ENCODE measurements around the gene GPR34. TPM values are rescaled to one million over a fixed set of nuclear protein-coding genes. Genes with fewer than 3 reads are reported as not detected.

GPR34 gene
- total RNA-seq, 1 donor from 2014 or later = 28.0 TPM

DNA sequence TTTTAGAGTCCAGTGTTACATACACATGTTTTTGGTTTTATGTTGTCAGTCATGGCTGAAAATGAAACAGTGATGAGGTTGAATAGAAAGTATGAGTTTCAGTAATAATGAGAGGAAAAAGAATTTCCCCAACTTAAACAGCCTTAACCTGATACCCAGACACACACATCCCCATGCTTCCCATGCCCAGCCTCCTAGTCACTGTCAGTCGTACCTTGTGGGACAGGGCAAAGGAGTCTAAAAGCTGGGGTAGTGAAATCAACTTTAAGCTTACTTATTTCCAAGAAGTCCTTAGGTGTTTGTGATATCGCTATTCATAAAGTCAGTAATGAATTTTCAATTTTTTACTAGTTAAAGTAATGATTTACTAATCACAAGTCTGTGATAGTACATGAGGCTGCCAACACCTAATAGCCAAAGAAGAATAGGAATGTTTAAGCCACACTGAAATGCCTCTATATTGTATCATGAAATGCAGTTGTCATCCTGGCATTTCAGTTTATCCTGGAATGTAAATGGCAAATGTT lies 24.3 kb upstream of the GPR34 start:
- no peak for DNase-seq
- no peaks in the 10 kb centered on the region for H3K9me3 ChIP-seq
- TF ChIP-seq, protein P1, sequence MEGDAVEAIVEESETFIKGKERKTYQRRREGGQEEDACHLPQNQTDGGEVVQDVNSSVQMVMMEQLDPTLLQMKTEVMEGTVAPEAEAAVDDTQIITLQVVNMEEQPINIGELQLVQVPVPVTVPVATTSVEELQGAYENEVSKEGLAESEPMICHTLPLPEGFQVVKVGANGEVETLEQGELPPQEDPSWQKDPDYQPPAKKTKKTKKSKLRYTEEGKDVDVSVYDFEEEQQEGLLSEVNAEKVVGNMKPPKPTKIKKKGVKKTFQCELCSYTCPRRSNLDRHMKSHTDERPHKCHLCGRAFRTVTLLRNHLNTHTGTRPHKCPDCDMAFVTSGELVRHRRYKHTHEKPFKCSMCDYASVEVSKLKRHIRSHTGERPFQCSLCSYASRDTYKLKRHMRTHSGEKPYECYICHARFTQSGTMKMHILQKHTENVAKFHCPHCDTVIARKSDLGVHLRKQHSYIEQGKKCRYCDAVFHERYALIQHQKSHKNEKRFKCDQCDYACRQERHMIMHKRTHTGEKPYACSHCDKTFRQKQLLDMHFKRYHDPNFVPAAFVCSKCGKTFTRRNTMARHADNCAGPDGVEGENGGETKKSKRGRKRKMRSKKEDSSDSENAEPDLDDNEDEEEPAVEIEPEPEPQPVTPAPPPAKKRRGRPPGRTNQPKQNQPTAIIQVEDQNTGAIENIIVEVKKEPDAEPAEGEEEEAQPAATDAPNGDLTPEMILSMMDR (IDR thresholded peaks at IDR 0.05) = no peak
- H3K36me3 ChIP-seq = no peaks in the 10 kb centered on the region
- no peak overlapping the region for H3K27ac ChIP-seq
- intact Hi-C loops (cut with DNase I) = no loop called here
- no peaks in the 10 kb centered on the region for H3K4me1 ChIP-seq
- ATAC-seq = no peak
- no peaks in the 10 kb centered on the region for H3K27me3 ChIP-seq
- no peak overlapping the region for H3K4me3 ChIP-seq

DNA sequence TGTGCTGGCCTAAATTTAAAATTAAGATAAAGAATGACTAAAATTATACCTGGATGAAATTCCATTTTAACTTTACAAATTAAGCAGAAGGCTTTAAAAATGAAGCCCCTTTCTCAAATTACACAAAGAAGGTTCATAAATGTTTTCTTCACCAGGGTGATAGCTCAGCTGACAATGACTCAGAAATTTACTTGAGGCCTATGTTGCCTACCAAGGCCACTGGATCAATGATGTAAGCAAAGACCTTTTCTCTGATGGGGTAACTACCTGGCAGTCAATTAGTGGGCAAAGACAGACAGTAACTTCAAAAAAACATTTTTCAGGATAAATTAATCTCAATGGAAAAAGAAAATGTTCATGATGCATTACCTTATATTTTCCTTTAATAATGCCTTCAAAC lies 23.9 kb upstream of the GPR34 start:
- ATAC-seq = no peak
- Histone ChIP-seq H3K4me3 (no peak overlapping the region), H3K36me3 (no peaks in the 10 kb centered on the region), H3K9me3 (no peaks in the 10 kb centered on the region), H3K4me1 (no peaks in the 10 kb centered on the region), H3K27me3 (no peaks in the 10 kb centered on the region), H3K27ac (no peak overlapping the region)
- intact Hi-C loops (cut with DNase I) = no loop called here
- no peak for DNase-seq
- TF ChIP-seq, protein P1 (IDR thresholded peaks at IDR 0.05) = no peak

DNA sequence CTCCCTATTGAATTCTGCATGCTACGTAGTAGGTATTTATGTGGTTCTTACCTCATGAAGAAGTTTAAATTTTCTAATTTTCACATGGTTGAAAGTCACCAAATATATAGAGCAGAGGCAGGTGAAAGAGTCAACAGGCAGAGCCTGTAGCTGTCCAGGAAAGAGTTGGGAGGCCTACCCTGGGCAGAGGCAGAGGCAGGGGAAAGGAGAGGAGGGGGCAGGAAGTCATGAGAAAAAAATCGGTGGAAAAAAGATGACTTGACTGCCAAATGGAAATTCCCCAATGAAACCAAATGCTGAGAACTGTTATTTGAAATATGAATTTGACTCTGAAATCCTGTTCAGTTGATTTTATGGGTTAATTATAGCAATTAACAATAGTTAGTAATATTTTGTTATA lies 23.1 kb upstream of the GPR34 start:
- Histone ChIP-seq H3K4me3 (no peak overlapping the region), H3K27ac (no peak overlapping the region), H3K27me3 (no peaks in the 10 kb centered on the region), H3K4me1 (no peaks in the 10 kb centered on the region), H3K9me3 (no peaks in the 10 kb centered on the region), H3K36me3 (no peaks in the 10 kb centered on the region)
- DNase-seq (no peak), ATAC-seq (no peak)
- intact Hi-C loops (cut with DNase I) = no loop called here
- TF ChIP-seq, protein P1 (IDR thresholded peaks at IDR 0.05) = no peak

DNA sequence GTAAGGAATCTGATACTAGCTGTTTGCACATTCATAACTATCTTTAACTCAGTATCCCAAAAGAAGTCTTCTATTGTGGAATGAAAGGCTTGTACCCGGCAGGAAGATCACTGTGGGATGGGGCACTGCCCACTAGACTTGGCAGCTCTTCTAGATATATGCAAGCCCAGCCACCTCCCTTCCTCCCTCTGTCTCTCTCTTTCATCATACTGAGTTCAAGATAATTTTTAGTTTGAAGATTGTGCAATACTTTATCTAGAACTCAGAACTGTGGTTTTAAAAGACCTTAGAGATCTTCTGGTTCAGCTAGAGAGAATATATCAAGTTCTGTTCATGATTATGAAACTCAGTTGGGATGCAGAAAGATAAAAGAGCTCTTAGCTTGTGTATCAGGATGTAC lies 22.5 kb upstream of the GPR34 start:
- DNase-seq (no peak), ATAC-seq (no peak)
- Histone ChIP-seq H3K27me3 (no peaks in the 10 kb centered on the region), H3K36me3 (no peaks in the 10 kb centered on the region), H3K4me1 (no peaks in the 10 kb centered on the region), H3K4me3 (no peak overlapping the region), H3K9me3 (no peaks in the 10 kb centered on the region), H3K27ac (no peak overlapping the region)
- TF ChIP-seq, protein P1 (IDR thresholded peaks at IDR 0.05) = no peak
- intact Hi-C loops (cut with DNase I) = no loop called here

DNA sequence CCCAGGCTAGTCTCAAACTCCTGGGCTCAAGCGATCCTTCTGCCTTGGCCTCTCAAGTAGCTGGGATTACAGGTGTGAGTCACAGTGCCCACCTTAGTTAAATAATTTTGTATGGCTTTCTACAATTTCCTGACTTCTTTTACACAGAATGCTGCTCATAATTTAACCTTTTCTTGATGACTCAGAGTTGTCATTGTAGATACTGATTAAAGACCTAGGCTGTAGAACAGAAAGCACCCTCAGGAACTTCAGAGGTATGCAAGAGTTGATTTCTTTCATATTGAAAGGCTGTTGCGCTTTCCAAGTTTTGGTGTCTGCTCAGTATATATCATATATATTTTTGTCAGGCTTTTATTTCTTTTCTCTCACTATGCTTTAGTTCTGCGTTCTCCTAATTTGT lies 21.1 kb upstream of the GPR34 start:
- no peaks in the 10 kb centered on the region for H3K4me1 ChIP-seq
- H3K27me3 ChIP-seq = no peaks in the 10 kb centered on the region
- H3K27ac ChIP-seq = no peak overlapping the region
- TF ChIP-seq, protein P1 (IDR thresholded peaks at IDR 0.05) = no peak
- DNase-seq (no peak), ATAC-seq (no peak)
- H3K36me3 ChIP-seq = no peaks in the 10 kb centered on the region
- intact Hi-C loops (cut with DNase I) = no loop called here
- H3K9me3 ChIP-seq = no peaks in the 10 kb centered on the region
- no peak overlapping the region for H3K4me3 ChIP-seq

DNA sequence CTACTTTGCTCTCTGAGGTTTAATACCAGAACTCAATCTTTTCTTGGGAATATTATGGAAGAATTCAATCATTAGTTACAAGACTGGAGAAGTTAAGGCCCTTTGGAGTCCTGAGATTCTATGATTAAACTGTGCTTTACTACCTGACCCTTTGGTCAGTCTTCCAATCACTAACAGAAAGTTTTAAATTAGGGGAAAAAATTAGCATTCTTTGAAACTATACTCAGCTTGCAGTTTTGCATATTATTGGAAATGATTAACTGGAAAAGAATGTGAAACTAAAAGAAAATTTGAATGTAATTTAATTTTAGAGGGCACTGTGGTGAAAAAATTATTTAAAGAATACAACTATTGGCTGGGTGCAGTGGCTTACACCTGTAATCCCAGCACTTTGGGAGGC lies 18.7 kb upstream of the GPR34 start:
- Histone ChIP-seq H3K4me1 (no peaks in the 10 kb centered on the region), H3K9me3 (no peaks in the 10 kb centered on the region), H3K27me3 (no peaks in the 10 kb centered on the region), H3K36me3 (no peaks in the 10 kb centered on the region), H3K27ac (no peak overlapping the region), H3K4me3 (no peak overlapping the region)
- intact Hi-C loops (cut with DNase I) = no loop called here
- DNase-seq (no peak), ATAC-seq (no peak)
- TF ChIP-seq, protein P1 (IDR thresholded peaks at IDR 0.05) = no peak

Measured in upper lobe of right lung (tissue), 1 donor.